MM.1S (cell line): ENCODE data around the gene RSBN1L.

Experiments
- CTCF ChIP-seq: fragments of 300-600 bp; sonication (generic); IDR thresholded peaks from 2 replicates; pipeline ENCODE4 v1.5.1; 2016; ENCODE audit warnings: antibody characterized with exemption, low read length, mixed read lengths
- EZH2 ChIP-seq: fragments of 300-600 bp; sonication (generic); optimal IDR thresholded peaks from 2 replicates; pipeline ENCODE3; 2017; ENCODE audit warnings: low read depth, mild to moderate bottlenecking, antibody characterized with exemption, low read length, mixed read lengths
- EZH2phosphoT487 ChIP-seq: fragments of 300-600 bp; sonication (generic); IDR thresholded peaks from 2 replicates; pipeline ENCODE4 v1.6.1; 2018; ENCODE audit warnings: antibody characterized with exemption, low read length

- TF ChIP-seq EZH2 (no peak), CTCF (no peak), EZH2phosphoT487 (no peak)
These were observed 8.5 kb upstream of the RSBN1L start for GRCh38 chr7:77687747-77688144.
